HAP-1 (cell line): Measurements from ENCODE around the gene RXRA.

Experiments
- DNase-seq, 2 experiments: peaks; one replicate each; pipeline ENCODE4 v3.0.0-alpha.2; 2016 to 2020; ENCODE audit warnings: low spot score in 2 of 2
- H3K27me3 ChIP-seq: fragments of 250-450 bp; sonication (Bioruptor Pico); 2 replicates; pipeline ENCODE4 v1.5.1; 2020; ENCODE audit warnings: low read depth, mild to moderate bottlenecking, moderate library complexity
- H3K36me3 ChIP-seq: fragments of 250-450 bp; sonication (Bioruptor Pico); replicated peaks from 2 replicates; pipeline ENCODE4 v1.5.1; 2020; ENCODE audit warnings: mild to moderate bottlenecking
- H3K4me1 ChIP-seq: fragments of 250-450 bp; sonication (Bioruptor Pico); 2 replicates; pipeline ENCODE4 v1.5.1; 2020; ENCODE audit warnings: mild to moderate bottlenecking
- H3K4me3 ChIP-seq: fragments of 250-450 bp; sonication (Bioruptor Pico); 2 replicates; pipeline ENCODE4 v1.5.1; 2020; ENCODE audit warnings: mild to moderate bottlenecking, moderate library complexity
- H3K9me3 ChIP-seq: fragments of 250-450 bp; sonication (Bioruptor Pico); 2 replicates; pipeline ENCODE4 v1.5.1; 2020; ENCODE audit warnings: mild to moderate bottlenecking, moderate library complexity
- in situ Hi-C: fragments of 300-500 bp; cut with MboI; formaldehyde crosslinking; loops from 3 replicates; pipeline ENCODE4 v1.14.3; 2020; ENCODE audit warnings: low sequenced_read_pairs, inconsistent platforms, mixed read lengths

RXRA gene

GRCh38 chr9:134403682-134404301, 77.5 kb downstream of the RXRA start:
- no peak overlapping the region for H3K4me3 ChIP-seq
- H3K9me3 ChIP-seq, result peaks cover 4% of the 10 kb centered on the region
- H3K4me1 ChIP-seq, result peaks cover 9% of the 10 kb centered on the region
- no peak for DNase-seq
- H3K36me3 ChIP-seq, result no peaks in the 10 kb centered on the region
- in situ Hi-C loops, result no loop called here
- H3K27me3 ChIP-seq, result no peaks in the 10 kb centered on the region

- Histone ChIP-seq H3K4me3 (no peak overlapping the region), H3K4me1 (peaks cover 9% of the 10 kb centered on the region)
- in situ Hi-C loops, result no loop called here
These were observed 78.4 kb downstream of the RXRA start for GRCh38 chr9:134404376-134405358.

GRCh38 chr9:134405527-134405926, 79.3 kb downstream of the RXRA start:
- H3K4me1 ChIP-seq, result peaks cover 9% of the 10 kb centered on the region

More at GRCh38 chr9:134404376-134405358, 78.4 kb downstream of the RXRA start:
- no peak for DNase-seq
- H3K27me3 ChIP-seq, result no peaks in the 10 kb centered on the region
- no peaks in the 10 kb centered on the region for H3K9me3 ChIP-seq
- H3K36me3 ChIP-seq, result no peaks in the 10 kb centered on the region

GRCh38 chr9:134406366-134407120, 80.3 kb downstream of the RXRA start:
- peak in 1 of 2 experiments; percentile 18 for DNase-seq
- Histone ChIP-seq H3K4me3 (peak overlapping the region; percentile 8; the same call in 1 of the 2 replicates), H3K27me3 (no peaks in the 10 kb centered on the region), H3K36me3 (no peaks in the 10 kb centered on the region), H3K4me1 (peaks cover 9% of the 10 kb centered on the region), H3K9me3 (no peaks in the 10 kb centered on the region)
- in situ Hi-C loops, result no loop called here

More at GRCh38 chr9:134405527-134405926, 79.3 kb downstream of the RXRA start:
- H3K36me3 ChIP-seq, result no peaks in the 10 kb centered on the region
- no peak overlapping the region for H3K4me3 ChIP-seq
- H3K9me3 ChIP-seq, result no peaks in the 10 kb centered on the region
- in situ Hi-C loops, result no loop called here
- no peaks in the 10 kb centered on the region for H3K27me3 ChIP-seq
- no peak for DNase-seq

GRCh38 chr9:134407121-134407779, 81.0 kb downstream of the RXRA start:
- no peaks in the 10 kb centered on the region for H3K9me3 ChIP-seq
- DNase-seq, result peak; percentile 47 to 77
- H3K36me3 ChIP-seq, result no peaks in the 10 kb centered on the region
- H3K27me3 ChIP-seq, result no peaks in the 10 kb centered on the region
- H3K4me3 ChIP-seq, result peak overlapping the region; percentile 8; the same call in 1 of the 2 replicates
- in situ Hi-C loops, result no loop called here
- peaks cover 9% of the 10 kb centered on the region for H3K4me1 ChIP-seq

GRCh38 chr9:134408389-134408788, 82.1 kb downstream of the RXRA start:
- Histone ChIP-seq H3K4me1 (peaks cover 9% of the 10 kb centered on the region), H3K27me3 (no peaks in the 10 kb centered on the region), H3K9me3 (no peaks in the 10 kb centered on the region), H3K36me3 (no peaks in the 10 kb centered on the region), H3K4me3 (no peak overlapping the region)
- DNase-seq, result no peak
- in situ Hi-C loops, result no loop called here

GRCh38 chr9:134408939-134409737, 82.9 kb downstream of the RXRA start:
- Histone ChIP-seq H3K27me3 (no peaks in the 10 kb centered on the region), H3K4me3 (no peak overlapping the region), H3K36me3 (no peaks in the 10 kb centered on the region), H3K4me1 (peaks cover 9% of the 10 kb centered on the region), H3K9me3 (no peaks in the 10 kb centered on the region)
- DNase-seq, result no peak
- in situ Hi-C loops, result no loop called here

- no peaks in the 10 kb centered on the region for H3K36me3 ChIP-seq
- H3K4me3 ChIP-seq, result no peak overlapping the region
- H3K9me3 ChIP-seq, result no peaks in the 10 kb centered on the region
- in situ Hi-C loops, result no loop called here
- H3K27me3 ChIP-seq, result no peaks in the 10 kb centered on the region
- peaks cover 9% of the 10 kb centered on the region for H3K4me1 ChIP-seq
- no peak for DNase-seq
These were observed 84.0 kb downstream of the RXRA start for GRCh38 chr9:134410071-134410834.

GRCh38 chr9:134410835-134411217, 84.6 kb downstream of the RXRA start:
- in situ Hi-C loops, result no loop called here
- Histone ChIP-seq H3K27me3 (no peaks in the 10 kb centered on the region), H3K4me3 (no peak overlapping the region), H3K9me3 (no peaks in the 10 kb centered on the region), H3K36me3 (no peaks in the 10 kb centered on the region), H3K4me1 (peaks cover 9% of the 10 kb centered on the region)
- no peak for DNase-seq

GRCh38 chr9:134411440-134412297, 85.4 kb downstream of the RXRA start:
- no peak for DNase-seq
- no peak overlapping the region for H3K4me3 ChIP-seq
- no peaks in the 10 kb centered on the region for H3K9me3 ChIP-seq
- no peaks in the 10 kb centered on the region for H3K36me3 ChIP-seq
- H3K4me1 ChIP-seq, result peaks cover 5% of the 10 kb centered on the region
- in situ Hi-C loops, result no loop called here
- no peaks in the 10 kb centered on the region for H3K27me3 ChIP-seq

- Histone ChIP-seq H3K4me3 (no peak overlapping the region), H3K4me1 (no peaks in the 10 kb centered on the region; the same call in 1 of the 2 replicates), H3K27me3 (no peaks in the 10 kb centered on the region), H3K9me3 (no peaks in the 10 kb centered on the region), H3K36me3 (no peaks in the 10 kb centered on the region)
- no peak for DNase-seq
- in situ Hi-C loops, result no loop called here
These were observed 86.0 kb downstream of the RXRA start for GRCh38 chr9:134412298-134412711.
